Fibroblast of peridontal ligament (primary cell): Measurements from ENCODE around the gene SPDYE3.

ENCODE experiments used
- DNase-seq: peaks from one replicate; pipeline ENCODE4 v3.0.0-alpha.2; 2010; ENCODE audit errors: extremely low read depth

Gene SPDYE3

GRCh38 chr7:100370746-100371145 is 63.2 kb downstream of the SPDYE3 start:
- no peak for DNase-seq

- no peak for DNase-seq
Observed at GRCh38 chr7:100371561-100372171, 64.2 kb downstream of the SPDYE3 start.
